ENCODE measurements around the gene GRAP2. TPM values are rescaled to one million over a fixed set of nuclear protein-coding genes. Genes with fewer than 3 reads are reported as not detected.

The GRAP2 gene
- total and polyA plus RNA-seq, 9 of the 15 experiments (the other 6 are each of a cell fraction or from before 2014, with no cell fraction given), result 4.8 to 88.7 (median 60.4) TPM

- peaks cover 7% of the 10 kb centered on the region; the same call in 1 of the 3 replicates for H3K79me2 ChIP-seq (ENCODE audit: control insufficient read depth, insufficient read depth, low read length)
- DNase-seq (ENCODE audit: extremely low read depth in 1 of 4, low spot score in 3 of 4) (peak; percentile 23 to 79 (median 32)), ATAC-seq (peak; percentile 63), FAIRE-seq (peak; percentile 91)
- whole genome bisulfite sequencing (ENCODE audit: insufficient coverage, low coverage, missing lambda C conversion rate), result 60% methylated on average over 10 of the region's 11 CpGs
- H4K20me1 ChIP-seq (replicated peaks; ENCODE audit: control insufficient read depth, insufficient read depth, low read length), result no peaks in the 10 kb centered on the region
- peaks cover 3% of the 10 kb centered on the region for H3K9me1 ChIP-seq (ENCODE audit: control insufficient read depth, insufficient read depth, low read length)
- peaks cover 24 to 40% of the 10 kb centered on the region in 2 experiments for H3K4me1 ChIP-seq (replicated peaks in 1 of 2; ENCODE audit: control insufficient read depth in 2 of 2, insufficient read depth in 2 of 2, low read length in 2 of 2)
- no TSS peak for BruUV-seq (replicated peaks)
- CTCF ChIA-PET (ENCODE audit: low intra/inter-chr PET ratio), result no interaction called here
- intact Hi-C loops (cut with micrococcal nuclease), result no loop called here
- no peak overlapping the region for H3K4me3 ChIP-seq
- peak overlapping the region; percentile 95 for H3K27ac ChIP-seq (ENCODE audit: extremely low read depth, low read depth, low read length)
- peak overlapping the region in 1 of 2 experiments; percentile 75; a peak in 2 of 4 replicates for H3K9ac ChIP-seq (ENCODE audit: insufficient read depth in 1 of 2, low read depth in 2 of 2, low read length in 2 of 2)
- in situ Hi-C loops (cut with MboI), result no loop called here
- POLR2A ChIA-PET, result interaction anchor here (0.5 to 2.4 kb wide), 4 partner anchors 12 to 80 kb away, joined by 3 to 13 read pairs (median 3); no protein-coding TSS in a partner anchor
- peaks cover 92% of the 10 kb centered on the region for H3K36me3 ChIP-seq (ENCODE audit: control insufficient read depth, insufficient read depth, low read length)
- H2AFZ ChIP-seq (ENCODE audit: low read depth, low read length), result no peak overlapping the region
- H3K27me3 ChIP-seq (ENCODE audit: control insufficient read depth in 2 of 2, insufficient read depth in 2 of 2, low read length in 2 of 2), result no peaks in the 10 kb centered on the region
- 0 out of 2 replicates have a peak, but pooled peaks cover 3% of the 10 kb centered on the region for H3K9me3 ChIP-seq (replicated peaks; ENCODE audit: control insufficient read depth, insufficient read depth, low read depth, low read length)
- peak overlapping the region; percentile 12; the same call in 1 of the 2 replicates for H3K4me2 ChIP-seq (ENCODE audit: insufficient read depth, low read length)
- TF ChIP-seq ZKSCAN8 (CRISPR knock-in tag; IDR thresholded peaks at IDR 0.05) (0 out of 2 replicates have a peak, but pooled peaks have one; percentile 19), GATA2 (CRISPR knock-in tag; IDR thresholded peaks at IDR 0.05) (peak; percentile 52; the same call in 1 of the 2 replicates), TRIM24 (IDR thresholded peaks at IDR 0.05) (peak in 1 of 2 experiments; percentile 23; a peak in 1 of 4 replicates), ZEB2 (IDR thresholded peaks at IDR 0.05) (peak; percentile 26; the same call in 1 of the 2 replicates), PYGO2 (tag; IDR thresholded peaks at IDR 0.05) (no peak), U2AF2 (optimal IDR thresholded peaks at IDR 0.05; ENCODE audit: low read depth, low read length) (no peak), SMAD4 (CRISPR knock-in tag; conservative IDR thresholded peaks at IDR 0.05) (0 out of 2 replicates have a peak, but pooled peaks have one; percentile 10), MAZ (CRISPR knock-in tag; conservative IDR thresholded peaks at IDR 0.05 in 1 of 2, IDR thresholded peaks at IDR 0.05 in 1 of 2) (no peak), SMAD1 (IDR thresholded peaks at IDR 0.05; ENCODE audit: low read depth, low read length, partially characterized antibody) (no peak), MYNN (IDR thresholded peaks at IDR 0.05) (peak; percentile 75; the same call in 1 of the 2 replicates), MYNN (CRISPR knock-in tag; IDR thresholded peaks at IDR 0.05) (no peak), TFAP4 (CRISPR knock-in tag; IDR thresholded peaks at IDR 0.05; ENCODE audit: borderline replicate concordance) (peak; percentile 13; the same call in 1 of the 2 replicates), ZNF639 (CRISPR knock-in tag; conservative IDR thresholded peaks at IDR 0.05 in 1 of 2, IDR thresholded peaks at IDR 0.05 in 1 of 2) (no peak), PPARD (CRISPR knock-in tag; IDR thresholded peaks at IDR 0.05) (no peak), TAL1 (IDR thresholded peaks at IDR 0.05) (peak; percentile 54), STAT5A (IDR thresholded peaks at IDR 0.05; ENCODE audit: borderline replicate concordance, low read length) (peak; percentile 32; the same call in 1 of the 2 replicates), RBFOX2 (IDR thresholded peaks at IDR 0.05; ENCODE audit: low read depth, low read length) (peak; percentile 42; the same call in 1 of the 2 replicates), EP300 (IDR thresholded peaks at IDR 0.05; ENCODE audit: low read length) (no peak), MNT (conservative IDR thresholded peaks at IDR 0.05) (no peak)
Observed at GRCh38 chr22:39958949-39959639, 58.2 kb downstream of the GRAP2 start.

Measured in K562 (cell line).